ENCODE measurements around the gene CT45A7.
"Not testable (repeated sequence)": the region's sequence is repeated elsewhere in the genome, so short reads cannot be mapped to it uniquely, and the experiment has no call there.

Gene CT45A7

GRCh38 chrX:135837180-135837579 lies at the start of gene CT45A7:
TSS of gene CT45A7 (minus strand) at chrX:135837280. CDS start at chrX:135833533, 3,747 bp downstream.
- not testable (repeated sequence) for DNase-seq (ENCODE audit: low read depth, low spot score)

GRCh38 chrX:135882741-135883140 lies 45.7 kb upstream of the CT45A7 start:
- not testable (repeated sequence) for DNase-seq (ENCODE audit: low read depth, low spot score)

GRCh38 chrX:135871712-135872111 lies 34.6 kb upstream of the CT45A7 start, which contains the start of gene CT45A9:
TSS of gene CT45A9 (minus strand) at chrX:135871812. CDS start at chrX:135868061, 3,751 bp downstream.
- DNase-seq (ENCODE audit: low read depth, low spot score): not testable (repeated sequence)

- not testable (repeated sequence) for DNase-seq (ENCODE audit: low read depth, low spot score)
Observed at GRCh38 chrX:135854438-135854837, 17.4 kb upstream of the CT45A7 start, which contains the start of gene CT45A8. TSS of gene CT45A8 (minus strand) at chrX:135854538. CDS start at chrX:135850783, 3,755 bp downstream.

GRCh38 chrX:135819912-135820311 lies 17.2 kb downstream of the CT45A7 start, which contains the start of gene CT45A2:
TSS of gene CT45A2 (minus strand) at chrX:135820012. CDS start at chrX:135816265, 3,747 bp downstream.
- not testable (repeated sequence) for DNase-seq (ENCODE audit: low read depth, low spot score)

- not testable (repeated sequence) for DNase-seq (ENCODE audit: low read depth, low spot score)
Observed at GRCh38 chrX:135802687-135803086, 34.4 kb downstream of the CT45A7 start, which contains the start of gene CT45A6. TSS of gene CT45A6 (minus strand) at chrX:135802787. CDS start at chrX:135798993, 3,794 bp downstream.

GRCh38 chrX:135785403-135785802 lies 51.7 kb downstream of the CT45A7 start, which contains the start of gene CT45A5:
TSS of gene CT45A5 (minus strand) at chrX:135785503. CDS start at chrX:135781729, 3,774 bp downstream.
- DNase-seq (ENCODE audit: low read depth, low spot score): not testable (repeated sequence)
